ENCODE data around the gene IFNA2.

DNA sequence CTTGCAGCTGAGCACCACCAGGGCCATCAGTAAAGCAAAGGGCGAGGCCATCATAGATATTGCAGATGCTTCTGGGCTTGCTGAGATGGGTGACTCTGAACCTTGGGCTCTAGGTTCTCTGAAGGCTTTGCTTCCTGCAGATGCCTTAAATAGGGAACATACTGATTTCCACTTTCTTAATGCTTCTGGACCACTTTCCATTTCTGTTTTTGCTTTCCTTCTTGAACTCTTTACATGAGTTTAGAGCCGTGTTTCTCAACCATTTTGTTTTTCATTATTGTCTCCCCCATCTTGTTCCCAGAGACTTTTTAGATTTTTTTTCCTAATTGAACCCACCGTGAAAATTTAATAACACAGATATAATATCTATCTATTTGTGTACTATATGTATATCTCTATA is 17.2 kb downstream of the IFNA2 start, which contains the start of gene IFNA13:
- TF ChIP-seq, protein P1, sequence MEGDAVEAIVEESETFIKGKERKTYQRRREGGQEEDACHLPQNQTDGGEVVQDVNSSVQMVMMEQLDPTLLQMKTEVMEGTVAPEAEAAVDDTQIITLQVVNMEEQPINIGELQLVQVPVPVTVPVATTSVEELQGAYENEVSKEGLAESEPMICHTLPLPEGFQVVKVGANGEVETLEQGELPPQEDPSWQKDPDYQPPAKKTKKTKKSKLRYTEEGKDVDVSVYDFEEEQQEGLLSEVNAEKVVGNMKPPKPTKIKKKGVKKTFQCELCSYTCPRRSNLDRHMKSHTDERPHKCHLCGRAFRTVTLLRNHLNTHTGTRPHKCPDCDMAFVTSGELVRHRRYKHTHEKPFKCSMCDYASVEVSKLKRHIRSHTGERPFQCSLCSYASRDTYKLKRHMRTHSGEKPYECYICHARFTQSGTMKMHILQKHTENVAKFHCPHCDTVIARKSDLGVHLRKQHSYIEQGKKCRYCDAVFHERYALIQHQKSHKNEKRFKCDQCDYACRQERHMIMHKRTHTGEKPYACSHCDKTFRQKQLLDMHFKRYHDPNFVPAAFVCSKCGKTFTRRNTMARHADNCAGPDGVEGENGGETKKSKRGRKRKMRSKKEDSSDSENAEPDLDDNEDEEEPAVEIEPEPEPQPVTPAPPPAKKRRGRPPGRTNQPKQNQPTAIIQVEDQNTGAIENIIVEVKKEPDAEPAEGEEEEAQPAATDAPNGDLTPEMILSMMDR (IDR thresholded peaks at IDR 0.05) = no peak
- TF ChIP-seq POLR2A (IDR thresholded peaks at IDR 0.05) (no peak), POLR2AphosphoS5 (IDR thresholded peaks at IDR 0.05) (no peak), EP300 (IDR thresholded peaks at IDR 0.05) (no peak)

Data from stomach (tissue), 4 donors.